ENCODE measurements around the gene ST6GALNAC3. TPM values are rescaled to one million over a fixed set of nuclear protein-coding genes. Genes with fewer than 3 reads are reported as not detected.

ST6GALNAC3 gene
- total RNA-seq, 1 experiment from 2014 or later = 0.03 TPM

DNA sequence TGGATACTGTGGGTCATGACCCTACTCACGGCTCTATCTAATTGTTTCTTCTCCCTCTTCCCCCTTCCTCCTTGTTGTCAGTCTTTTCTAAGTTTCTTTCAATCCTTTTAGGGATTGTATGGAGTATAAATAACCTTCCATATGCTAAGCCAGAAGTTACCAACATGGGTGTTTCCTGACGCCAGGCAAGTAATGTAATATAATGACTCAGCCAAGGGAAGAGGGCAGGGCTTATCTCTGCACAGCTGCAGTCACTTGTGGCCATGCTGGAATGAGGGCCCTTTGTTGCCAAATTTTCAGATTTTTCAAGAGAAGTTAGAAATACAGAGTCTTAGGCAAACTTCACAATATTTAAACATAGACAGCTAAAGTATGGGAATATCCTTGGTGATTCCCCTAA is 194.6 kb downstream of the ST6GALNAC3 start:
- BruUV-seq (replicated peaks) = no TSS peak
- in situ Hi-C loops (cut with HindIII; ENCODE audit: low pct_unique_long_range_greater_than_20kb, low sequenced_read_pairs) = no loop called here
- Histone ChIP-seq H3K9me3 (ENCODE audit: control insufficient read depth, insufficient read depth, low read depth, low read length) (no peaks in the 10 kb centered on the region), H3K4me3 (ENCODE audit: low read depth in 2 of 2, low read length in 2 of 2) (no peak overlapping the region), H3K27me3 (ENCODE audit: control insufficient read depth, insufficient read depth, low read length) (no peaks in the 10 kb centered on the region), H3K4me1 (ENCODE audit: control insufficient read depth, insufficient read depth, low read length) (no peaks in the 10 kb centered on the region), H3K27ac (ENCODE audit: low read length) (no peak overlapping the region), H3K36me3 (ENCODE audit: control insufficient read depth, insufficient read depth, low read length) (no peaks in the 10 kb centered on the region)
- intact Hi-C loops (cut with micrococcal nuclease; ENCODE audit: unreplicated experiment) = no loop called here
- TF ChIP-seq SIN3A (IDR thresholded peaks at IDR 0.05; ENCODE audit: borderline replicate concordance, insufficient read depth, low read depth, low read length) (no peak), POLR2AphosphoS5 (IDR thresholded peaks at IDR 0.05; ENCODE audit: low read depth, low read length) (no peak), TCF7L2 (IDR thresholded peaks at IDR 0.05; ENCODE audit: low read depth, low read length) (no peak), CTCF (IDR thresholded peaks at IDR 0.05) (no peak), REST (IDR thresholded peaks at IDR 0.05; ENCODE audit: insufficient read depth in 1 of 2, low read depth in 2 of 2, low read length in 1 of 2) (no peak)
- ATAC-seq = no peak
- POLR2A ChIA-PET = no interaction called here
- CTCF ChIA-PET = no interaction called here
- no peak for DNase-seq (ENCODE audit: low read depth, low spot score)

GRCh38 chr1:76274302-76274701 is 199.8 kb downstream of the ST6GALNAC3 start:
- intact Hi-C loops (cut with micrococcal nuclease; ENCODE audit: unreplicated experiment) = no loop called here
- no peak for TF ChIP-seq POLR2AphosphoS5 (IDR thresholded peaks at IDR 0.05; ENCODE audit: low read depth, low read length)
- TF ChIP-seq TCF7L2 (IDR thresholded peaks at IDR 0.05; ENCODE audit: low read depth, low read length) = no peak
- TF ChIP-seq REST (IDR thresholded peaks at IDR 0.05; ENCODE audit: insufficient read depth in 1 of 2, low read depth in 2 of 2, low read length in 1 of 2) = no peak
- no peak for TF ChIP-seq CTCF (IDR thresholded peaks at IDR 0.05)
- TF ChIP-seq SIN3A (IDR thresholded peaks at IDR 0.05; ENCODE audit: borderline replicate concordance, insufficient read depth, low read depth, low read length) = no peak
- in situ Hi-C loops (cut with HindIII; ENCODE audit: low pct_unique_long_range_greater_than_20kb, low sequenced_read_pairs) = no loop called here
- BruUV-seq (replicated peaks) = no TSS peak
- no peaks in the 10 kb centered on the region for H3K4me1 ChIP-seq (ENCODE audit: control insufficient read depth, insufficient read depth, low read length)
- no peaks in the 10 kb centered on the region for H3K9me3 ChIP-seq (ENCODE audit: control insufficient read depth, insufficient read depth, low read depth, low read length)
- no peak overlapping the region for H3K4me3 ChIP-seq (ENCODE audit: low read depth in 2 of 2, low read length in 2 of 2)
- no peak for DNase-seq (ENCODE audit: low read depth, low spot score)
- no peaks in the 10 kb centered on the region for H3K36me3 ChIP-seq (ENCODE audit: control insufficient read depth, insufficient read depth, low read length)
- H3K27me3 ChIP-seq (ENCODE audit: control insufficient read depth, insufficient read depth, low read length) = no peaks in the 10 kb centered on the region
- ChIA-PET POLR2A (no interaction called here), CTCF (no interaction called here)
- ATAC-seq = no peak
- no peak overlapping the region for H3K27ac ChIP-seq (ENCODE audit: low read length)
